GM08714 (cell line): ENCODE data around the gene MNAT1.
"Not testable (repeated sequence)": the region's sequence is repeated elsewhere in the genome, so short reads cannot be mapped to it uniquely, and the experiment has no call there.

Experiments used
- H3K4me3 ChIP-seq: fragments of 200-500 bp; sonication (Bioruptor generic); 2 replicates; pipeline ENCODE4 v1.5.1; 2014; ENCODE audit warnings: mild to moderate bottlenecking, low read length, inconsistent platforms
- ZNF274 ChIP-seq: IDR thresholded peaks from 2 replicates; pipeline ENCODE4 v1.6.1; 2012; ENCODE audit warnings: mild to moderate bottlenecking, low read depth, low read length

MNAT1 gene

DNA sequence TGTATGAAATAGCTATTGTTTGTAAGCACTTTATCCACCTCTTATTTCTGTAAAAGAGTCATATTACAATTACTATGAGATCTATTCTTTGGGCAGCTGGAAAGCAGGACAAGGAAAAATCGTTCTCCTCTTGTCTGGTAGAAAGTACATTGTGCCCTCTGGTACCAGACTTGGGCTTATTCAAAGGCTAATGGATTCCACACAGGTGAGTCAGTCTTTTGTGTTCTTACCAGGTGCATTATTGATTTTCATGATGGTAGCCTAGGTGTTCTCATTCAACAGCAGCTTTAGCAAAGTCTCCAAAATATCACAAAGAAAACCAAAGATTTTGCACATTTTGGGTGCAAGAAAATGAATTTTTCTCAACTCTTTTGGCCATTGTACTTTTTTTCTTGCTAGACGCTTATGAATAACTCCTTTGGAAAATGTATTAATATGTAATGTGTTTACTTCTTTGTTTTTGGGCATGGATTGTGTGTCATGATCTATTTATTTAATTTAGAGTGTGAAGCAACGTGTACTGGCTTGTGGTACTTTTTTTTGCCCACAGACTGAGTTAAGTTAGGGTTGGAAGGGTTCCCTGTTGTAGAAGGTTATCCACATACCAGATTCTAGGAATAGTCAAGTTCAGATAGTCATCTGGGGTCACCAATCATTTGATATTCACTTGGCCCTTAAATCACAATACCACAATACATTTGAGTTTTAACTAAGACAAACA lies 26.2 kb downstream of the MNAT1 start:
- H3K4me3 ChIP-seq = no peak overlapping the region

DNA sequence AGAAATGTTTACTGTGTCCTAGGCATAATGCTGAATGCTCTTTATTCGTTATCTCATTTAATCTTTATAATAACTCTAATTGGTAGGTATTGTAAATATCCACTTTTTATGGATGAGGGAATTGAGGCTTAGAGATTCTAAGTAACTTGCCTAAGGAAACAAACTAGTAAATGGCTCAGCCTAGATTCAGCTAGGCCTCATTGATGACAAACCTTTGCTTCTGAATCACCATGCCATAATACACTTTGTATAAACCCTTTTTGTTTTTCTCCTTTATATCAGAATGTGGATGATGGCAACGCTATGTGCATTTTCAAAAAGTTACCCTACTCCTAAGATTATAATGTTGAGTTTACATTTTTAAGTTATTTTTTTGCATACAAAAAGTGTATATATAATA lies 34.0 kb downstream of the MNAT1 start:
- TF ChIP-seq ZNF274 = no peak
- H3K4me3 ChIP-seq = no peak overlapping the region

More for the DNA sequence above, 26.2 kb downstream of the MNAT1 start:
- TF ChIP-seq ZNF274 = no peak

DNA sequence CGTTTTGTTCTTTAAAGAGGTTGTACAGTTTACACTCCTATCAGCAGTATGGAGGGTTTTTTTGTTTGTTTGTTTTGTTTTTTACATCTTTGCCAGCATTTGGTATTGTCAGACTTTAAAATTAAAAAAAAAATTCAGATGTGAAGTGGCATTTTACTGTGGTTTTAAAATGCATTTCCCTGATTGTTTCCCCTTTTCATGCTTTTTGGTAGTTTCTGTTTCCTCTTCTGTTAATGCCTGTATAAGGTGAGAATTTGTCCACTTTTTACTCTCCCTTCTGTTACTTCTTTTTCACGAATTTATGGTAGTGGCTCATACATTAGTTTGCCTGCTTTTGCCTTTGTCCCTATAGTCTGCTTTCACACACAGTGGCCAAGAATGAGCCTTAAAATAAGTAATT lies 36.6 kb downstream of the MNAT1 start:
- no peak for TF ChIP-seq ZNF274
- no peak overlapping the region for H3K4me3 ChIP-seq

DNA sequence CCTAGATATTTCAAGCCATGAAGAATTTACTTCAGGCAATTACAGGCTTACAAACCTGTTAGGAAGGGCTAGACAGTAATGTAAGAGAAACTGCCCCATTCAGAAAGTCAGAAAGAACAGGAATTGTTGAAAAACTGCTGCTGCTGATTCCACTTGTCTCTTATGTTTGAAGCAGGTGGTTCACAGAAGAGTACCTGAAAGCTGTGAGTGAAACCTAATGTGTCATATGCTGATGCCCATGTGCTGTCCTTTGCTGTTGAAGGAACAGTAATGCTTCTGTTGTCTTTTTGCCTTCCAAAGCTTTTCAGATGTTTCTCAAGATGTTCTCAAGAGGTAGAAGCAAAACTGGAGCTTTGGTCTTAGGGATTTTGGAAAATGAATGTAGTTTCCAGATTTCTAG lies 39.0 kb downstream of the MNAT1 start:
- H3K4me3 ChIP-seq = no peak overlapping the region
- no peak for TF ChIP-seq ZNF274

DNA sequence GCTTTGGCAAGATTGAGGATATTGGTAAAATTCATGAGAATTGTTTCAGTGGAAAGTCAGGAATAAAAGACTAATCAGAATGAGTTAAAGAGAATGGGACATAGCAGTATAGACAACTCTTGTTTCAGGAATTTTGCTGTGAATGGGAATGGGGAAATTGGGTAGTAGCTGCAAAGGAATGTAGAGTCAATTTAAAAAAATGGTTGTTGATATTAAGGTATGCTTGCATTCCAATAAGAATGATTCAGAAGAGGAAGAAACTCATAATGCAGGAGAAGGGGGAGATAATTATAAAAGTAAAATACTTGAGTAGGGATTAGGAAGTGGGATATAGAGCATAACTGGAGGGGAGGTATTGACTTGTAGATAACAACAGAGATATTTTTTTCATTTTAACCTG lies 40.7 kb downstream of the MNAT1 start:
- TF ChIP-seq ZNF274 = no peak
- no peak overlapping the region for H3K4me3 ChIP-seq

DNA sequence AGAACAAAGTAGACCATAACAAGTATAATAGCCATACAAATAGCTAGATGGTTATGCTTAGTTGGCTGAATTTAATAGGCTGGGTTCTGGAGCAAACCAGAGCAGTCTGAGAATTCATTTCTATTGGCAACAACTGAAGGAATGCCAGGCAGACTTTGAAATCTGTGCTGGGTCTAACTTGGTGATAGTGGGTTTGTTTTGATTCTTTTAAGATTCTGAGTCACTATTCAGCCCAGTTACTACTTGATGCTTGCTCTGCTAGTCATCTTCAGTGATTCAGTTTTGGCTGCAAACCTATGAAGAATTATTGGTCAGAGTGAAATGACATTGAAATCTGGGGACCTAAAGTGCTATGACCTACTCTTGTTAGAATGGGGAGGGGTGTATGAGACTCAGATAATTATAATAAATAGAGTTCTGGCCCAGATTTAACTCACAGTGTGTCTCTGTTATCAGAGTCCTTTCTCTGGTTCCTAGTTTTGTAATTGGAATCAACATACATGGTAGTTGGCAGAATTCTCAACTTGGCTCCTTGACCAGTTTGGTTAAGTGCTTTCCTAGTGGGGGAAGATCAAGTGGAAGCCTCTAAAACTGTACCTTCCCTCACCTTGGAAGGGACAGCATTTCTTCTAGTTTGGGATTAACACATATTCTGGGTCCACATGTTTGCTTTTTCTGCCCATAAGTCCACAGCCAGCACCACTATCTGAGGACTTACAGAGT lies 43.5 kb downstream of the MNAT1 start:
- no peak for TF ChIP-seq ZNF274
- H3K4me3 ChIP-seq = no peak overlapping the region

DNA sequence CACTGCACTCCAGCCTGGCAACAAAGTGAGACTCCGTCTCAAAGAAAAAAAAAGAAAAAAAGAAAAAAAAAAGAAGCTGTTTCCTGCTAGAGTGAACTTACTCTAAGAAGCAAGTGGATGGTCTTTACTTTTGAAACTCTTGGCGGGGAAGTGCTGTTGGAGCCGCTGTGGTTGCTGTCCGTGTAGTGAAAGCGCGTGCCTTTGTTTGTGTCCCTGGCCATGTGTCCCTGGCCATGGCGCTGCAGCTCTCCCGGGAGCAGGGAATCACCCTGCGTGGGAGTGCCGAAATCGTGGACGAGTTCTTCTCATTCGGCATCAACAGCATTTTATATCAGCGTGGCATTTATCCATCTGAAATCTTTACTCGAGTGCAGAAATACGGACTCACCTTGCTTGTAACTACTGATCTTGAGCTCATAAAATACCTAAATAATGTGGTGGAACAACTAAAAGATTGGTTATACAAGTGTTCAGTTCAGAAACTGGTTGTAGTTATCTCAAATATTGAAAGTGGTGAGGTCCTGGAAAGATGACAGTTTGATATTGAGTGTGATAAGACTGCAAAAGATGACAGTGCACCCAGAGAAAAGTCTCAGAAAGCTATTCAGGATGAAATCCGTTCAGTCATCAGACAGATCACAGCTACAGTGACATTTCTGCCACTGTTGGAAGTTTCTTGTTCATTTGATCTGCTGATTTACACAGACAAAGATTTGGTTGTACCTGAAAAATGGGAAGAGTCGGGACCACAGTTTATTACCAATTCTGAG lies 45.4 kb downstream of the MNAT1 start:
- not testable (repeated sequence) for H3K4me3 ChIP-seq

DNA sequence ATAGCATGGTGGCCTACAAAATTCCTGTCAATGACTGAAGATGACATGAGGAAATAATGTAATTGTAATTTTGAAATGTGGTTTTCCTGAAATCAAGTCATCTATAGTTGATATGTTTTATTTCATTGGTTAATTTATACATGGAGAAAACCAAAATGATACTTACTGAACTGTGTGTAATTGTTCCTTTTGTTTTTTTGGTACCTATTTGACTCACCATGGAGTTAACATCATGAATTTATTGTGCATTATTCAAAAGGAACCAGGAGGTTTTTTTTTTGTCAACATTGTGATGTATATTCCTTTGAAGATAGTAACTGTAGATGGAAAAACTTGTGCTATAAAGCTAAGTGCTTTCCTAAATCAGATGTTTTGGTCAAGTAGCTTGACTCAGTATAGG lies 46.0 kb downstream of the MNAT1 start:
- H3K4me3 ChIP-seq = not testable (repeated sequence)

DNA sequence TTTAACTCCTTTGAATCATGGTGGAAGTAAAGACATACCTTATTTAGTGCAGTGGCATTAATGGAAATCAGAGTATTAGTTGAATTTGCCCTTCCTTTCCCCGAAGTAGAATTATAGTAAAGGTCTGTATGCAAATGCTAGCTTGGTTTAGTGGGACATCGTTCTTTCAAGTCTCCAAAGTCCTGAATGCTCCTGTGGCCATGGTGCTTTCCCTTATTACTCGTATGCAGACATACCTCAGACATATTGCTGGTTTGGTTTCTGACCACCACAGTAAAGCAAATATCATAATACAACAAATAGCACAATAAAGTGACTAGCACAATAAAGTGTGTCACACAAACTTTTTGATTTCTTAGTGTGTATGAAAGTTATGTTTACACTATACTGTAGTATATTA lies 52.3 kb downstream of the MNAT1 start:
- no peak overlapping the region for H3K4me3 ChIP-seq
- TF ChIP-seq ZNF274 = no peak

DNA sequence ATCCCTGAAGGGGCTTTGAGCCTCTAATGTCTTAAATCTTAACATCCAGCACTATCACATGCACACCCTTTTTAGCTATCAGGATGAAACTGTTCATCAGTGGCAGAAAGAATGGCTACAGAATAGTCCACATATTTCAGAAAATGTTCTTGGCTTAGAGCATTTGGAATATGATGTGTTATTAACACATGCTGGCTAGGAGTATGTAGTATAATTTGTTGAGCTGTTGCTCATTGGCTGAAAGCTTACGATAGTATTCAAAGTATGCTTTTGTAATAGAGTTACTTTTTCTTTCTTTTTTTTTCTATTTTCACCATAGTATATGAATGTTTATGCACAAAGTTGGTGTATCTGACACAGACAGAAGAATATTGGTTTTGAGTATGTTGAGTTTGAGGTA lies 55.1 kb downstream of the MNAT1 start:
- H3K4me3 ChIP-seq = no peak overlapping the region
- TF ChIP-seq ZNF274 = no peak

DNA sequence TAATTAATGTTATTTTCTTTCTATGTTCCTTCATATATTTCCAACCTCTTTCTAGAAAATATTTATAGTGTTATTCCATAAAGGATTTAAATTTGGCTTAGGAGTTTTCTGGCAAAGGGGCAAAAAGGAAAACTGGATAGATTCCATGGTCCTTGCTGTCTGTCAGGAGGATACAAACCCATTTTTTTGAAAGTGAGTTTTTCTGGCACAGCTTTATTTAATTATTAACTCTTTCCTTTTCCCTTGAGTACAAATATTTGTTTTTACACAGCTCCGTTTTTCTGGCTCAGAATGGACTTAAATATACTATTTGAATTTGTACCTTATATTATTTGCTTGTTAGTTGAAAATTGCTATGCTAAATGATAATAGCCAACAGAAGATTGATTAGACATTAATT lies 56.3 kb downstream of the MNAT1 start:
- TF ChIP-seq ZNF274 = no peak
- no peak overlapping the region for H3K4me3 ChIP-seq

DNA sequence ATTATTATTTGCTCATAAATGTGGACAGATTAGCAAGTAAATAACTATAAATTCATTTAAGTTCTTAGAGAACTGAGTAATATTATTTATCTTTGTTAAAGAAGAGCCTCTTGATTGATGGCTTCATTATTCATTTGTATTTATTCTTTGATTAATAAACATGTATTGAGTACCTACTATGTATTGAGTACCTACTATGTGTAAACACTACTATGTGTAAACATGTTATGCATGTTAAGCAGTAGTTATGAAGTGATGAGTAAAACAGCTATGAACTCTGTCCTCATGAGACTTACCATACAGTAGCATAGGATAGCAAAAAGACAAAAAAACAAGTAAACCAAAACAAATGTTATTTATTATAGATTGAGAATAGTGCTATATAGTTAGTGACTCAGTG lies 61.9 kb downstream of the MNAT1 start:
- no peak for TF ChIP-seq ZNF274
- no peak overlapping the region for H3K4me3 ChIP-seq

DNA sequence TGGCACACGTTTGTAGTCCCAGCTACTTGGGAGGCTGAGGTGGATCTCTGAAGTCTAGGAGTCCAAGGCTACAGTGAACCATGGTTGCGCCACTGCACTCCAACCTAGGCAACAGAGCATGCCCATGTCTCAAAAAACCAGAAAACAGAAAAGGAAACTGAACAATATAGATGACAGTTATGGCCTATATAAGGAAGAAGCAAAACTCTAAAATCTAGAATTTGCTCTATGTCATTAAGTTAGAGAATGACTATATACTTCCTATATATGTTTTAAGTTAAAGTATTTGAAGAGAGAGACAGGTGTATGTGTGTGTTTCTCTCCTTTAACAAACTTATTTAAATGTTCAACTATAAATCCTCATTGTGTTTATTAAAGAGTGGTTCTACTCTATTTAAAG lies 65.8 kb downstream of the MNAT1 start:
- TF ChIP-seq ZNF274 = no peak
- H3K4me3 ChIP-seq = no peak overlapping the region

DNA sequence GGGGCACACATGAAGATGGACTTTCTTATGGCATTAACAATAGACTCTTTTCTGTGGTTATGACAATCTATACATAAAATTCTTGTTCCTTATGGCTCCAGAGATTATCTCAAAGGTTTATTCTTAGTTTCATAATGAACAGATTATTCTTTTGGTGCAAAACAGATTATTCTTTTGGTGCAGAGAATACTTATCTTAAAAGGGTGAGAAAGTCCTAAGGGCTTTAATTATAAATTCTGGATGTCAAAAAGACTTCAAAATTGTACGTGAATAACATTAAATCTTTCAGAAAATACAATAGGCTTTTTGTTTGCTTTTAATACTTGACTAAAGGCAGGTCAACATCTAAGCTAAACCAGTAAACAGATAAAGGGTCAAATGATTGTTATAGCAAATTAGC lies 69.3 kb downstream of the MNAT1 start:
- no peak for TF ChIP-seq ZNF274
- H3K4me3 ChIP-seq = no peak overlapping the region

DNA sequence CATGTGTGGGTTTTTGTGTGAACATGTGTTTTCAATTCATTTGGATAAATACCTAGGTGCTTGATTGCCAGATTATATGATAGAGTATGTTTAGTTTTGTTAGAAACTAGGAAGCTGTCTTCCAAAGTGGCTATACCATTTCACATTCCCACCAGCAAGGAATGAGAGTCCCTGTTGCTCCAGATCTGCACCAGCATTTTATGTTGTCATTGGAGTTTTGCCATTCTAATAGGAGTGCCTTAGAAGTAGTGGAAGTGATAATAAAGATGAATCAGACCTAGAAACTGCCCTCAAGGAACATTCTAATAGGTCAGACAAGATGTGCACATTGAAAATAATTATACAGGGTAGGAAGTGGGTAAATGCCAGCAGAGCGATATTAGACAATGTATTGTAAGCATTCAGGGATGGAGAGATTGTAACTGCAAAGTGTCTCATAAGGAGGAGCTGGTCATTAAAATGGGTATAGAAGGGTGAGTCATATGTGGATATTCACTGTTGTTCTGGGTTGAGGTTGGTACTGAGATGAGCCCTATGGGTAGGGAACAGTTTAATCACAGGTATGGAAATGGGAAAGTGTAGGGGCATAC lies 71.4 kb downstream of the MNAT1 start:
- TF ChIP-seq ZNF274 = no peak
- no peak overlapping the region for H3K4me3 ChIP-seq
